IMR-90 (cell line): ENCODE measurements around the gene C2CD4C. TPM values are rescaled to one million over a fixed set of nuclear protein-coding genes. Genes with fewer than 3 reads are reported as not detected.

Source experiments
- ATAC-seq: fragments of 200-7000 bp; cut with Tn5 transposase; 2 replicates; pipeline ENCODE4 v1.9.1; 2020; ENCODE audit warnings: low read depth, mild to moderate bottlenecking, moderate library complexity
- BruUV-seq: library from RNA; stranded (reverse); fragments of 400-500 nt; replicated peaks from 2 replicates; lab custom pipeline; 2021; lab: Mats Ljungman, UMichigan
- CTCF ChIA-PET: fragments of 300-600 bp; formaldehyde crosslinking; extraction: SDS; loops from one replicate; lab custom pipeline; 2021; ENCODE audit warnings: antibody characterized with exemption; lab: Yijun Ruan, JAX
- POLR2A ChIA-PET: fragments of 300-600 bp; sonication (Branson Sonifier 250); formaldehyde crosslinking; loops from one replicate; lab custom pipeline; 2022; ENCODE audit warnings: antibody characterized with exemption; ENCODE audit not compliant: unreplicated experiment; lab: Charles Lee
- DNase-seq: peaks from one replicate; pipeline ENCODE4 v3.0.0; 2013
- H2AFZ ChIP-seq: replicated peaks from 2 replicates; pipeline ENCODE3; 2013; ENCODE audit warnings: low read length, mild to moderate bottlenecking; ENCODE audit not compliant: poor library complexity
- H2AK5ac ChIP-seq: 2 replicates; pipeline ENCODE4 v1.6.1; 2013; ENCODE audit warnings: low read depth, low read length, inconsistent platforms
- H2AK9ac ChIP-seq: replicated peaks from 2 replicates; pipeline ENCODE3; 2013; ENCODE audit warnings: mild to moderate bottlenecking, low read depth, low read length, moderate library complexity; ENCODE audit not compliant: poor library complexity
- H2BK120ac ChIP-seq: 2 replicates; pipeline ENCODE4 v1.6.1; 2013; ENCODE audit warnings: low read depth, low read length, inconsistent platforms
- H2BK15ac ChIP-seq: 3 replicates; pipeline ENCODE4 v1.6.1; 2013; ENCODE audit warnings: low read depth, low read length, inconsistent platforms
- H2BK20ac ChIP-seq: 2 replicates; pipeline ENCODE4 v1.6.1; 2013; ENCODE audit warnings: low read depth, mild to moderate bottlenecking, inconsistent platforms, low read length, moderate library complexity
- H2BK5ac ChIP-seq: 2 replicates; pipeline ENCODE4 v1.6.1; 2013; ENCODE audit warnings: mild to moderate bottlenecking, low read depth, low read length, inconsistent platforms; ENCODE audit not compliant: poor library complexity, severe bottlenecking
- H3K14ac ChIP-seq: replicated peaks from 2 replicates; pipeline ENCODE4 v1.6.1; 2013; ENCODE audit warnings: low read depth, low read length, inconsistent platforms
- H3K18ac ChIP-seq: 2 replicates; pipeline ENCODE4 v1.6.1; 2013; ENCODE audit warnings: low read depth, low read length, control low read depth
- H3K23ac ChIP-seq: 2 replicates; pipeline ENCODE4 v1.6.1; 2013; ENCODE audit warnings: low read depth, low read length, inconsistent platforms
- H3K27ac ChIP-seq: 2 replicates; pipeline ENCODE4 v1.5.1; 2013; ENCODE audit warnings: mild to moderate bottlenecking, control low read depth, low read length; ENCODE audit not compliant: insufficient read depth
- H3K27me3 ChIP-seq: 2 replicates; pipeline ENCODE4 v1.6.1; 2013; ENCODE audit warnings: low read length; ENCODE audit not compliant: control insufficient read depth, insufficient read depth
- H3K36me3 ChIP-seq: 2 replicates; pipeline ENCODE4 v1.6.1; 2013; ENCODE audit warnings: low read length, mixed read lengths; ENCODE audit not compliant: control insufficient read depth, insufficient read depth
- H3K4ac ChIP-seq: 2 replicates; pipeline ENCODE4 v1.6.1; 2013; ENCODE audit warnings: low read depth, low read length, inconsistent platforms
- H3K4me1 ChIP-seq: 2 replicates; pipeline ENCODE4 v1.6.1; 2013; ENCODE audit warnings: low read length, mixed read lengths; ENCODE audit not compliant: control insufficient read depth, insufficient read depth
- H3K4me2 ChIP-seq: 2 replicates; pipeline ENCODE4 v1.6.1; 2013; ENCODE audit warnings: low read depth, mild to moderate bottlenecking, control low read depth, low read length, moderate library complexity
- H3K4me3 ChIP-seq: 2 replicates; pipeline ENCODE4 v1.5.1; 2013; ENCODE audit warnings: low read depth, mild to moderate bottlenecking, control low read depth, low read length, moderate library complexity; ENCODE audit not compliant: insufficient read depth
- H3K56ac ChIP-seq: 2 replicates; pipeline ENCODE4 v1.6.1; 2013; ENCODE audit warnings: low read length, inconsistent platforms; ENCODE audit not compliant: insufficient read depth; ENCODE audit errors: extremely low read depth
- H3K79me1 ChIP-seq, 2 experiments: 2 replicates each; pipeline ENCODE4 v1.6.1; 2013; ENCODE audit warnings: low read length in 2 of 2, inconsistent platforms in 1 of 2, low read depth in 1 of 2
- H3K9ac ChIP-seq: 2 replicates; pipeline ENCODE4 v1.6.1; 2013; ENCODE audit warnings: low read depth, low read length, control low read depth
- H3K9me1 ChIP-seq: 2 replicates; pipeline ENCODE4 v1.6.1; 2013; ENCODE audit warnings: low read length, inconsistent platforms; ENCODE audit not compliant: insufficient read depth
- H3K9me3 ChIP-seq: 2 replicates; pipeline ENCODE4 v1.6.1; 2013; ENCODE audit warnings: low read length; ENCODE audit not compliant: control insufficient read depth, insufficient read depth
- H4K20me1 ChIP-seq: 2 replicates; pipeline ENCODE4 v1.6.1; 2013; ENCODE audit warnings: low read length, inconsistent platforms; ENCODE audit not compliant: insufficient read depth
- H4K5ac ChIP-seq: 2 replicates; pipeline ENCODE4 v1.6.1; 2013; ENCODE audit warnings: mild to moderate bottlenecking, low read depth, low read length, control low read depth
- H4K8ac ChIP-seq, 2 experiments: 2 replicates each; pipeline ENCODE4 v1.6.1; 2013; ENCODE audit warnings: low read depth in 2 of 2, low read length in 2 of 2, control low read depth in 1 of 2, inconsistent platforms in 1 of 2
- H4K91ac ChIP-seq: 2 replicates; pipeline ENCODE4 v1.6.1; 2013; ENCODE audit warnings: low read depth, low read length, inconsistent platforms; ENCODE audit not compliant: insufficient read depth
- MAZ ChIP-seq: IDR thresholded peaks from 2 replicates; pipeline ENCODE4 v1.6.1; 2012; ENCODE audit warnings: low read depth, mild to moderate bottlenecking, low read length, improper control_type of control experiment, moderate library complexity, borderline replicate concordance
- MXI1 ChIP-seq: IDR thresholded peaks from 2 replicates; pipeline ENCODE4 v1.6.1; 2012; ENCODE audit warnings: low read depth, mild to moderate bottlenecking, low read length, moderate library complexity, borderline replicate concordance
- WGBS, 2 experiments: methylation state at CpG; one replicate each; pipeline versions ENCODE4 v1.1.5 to v1.1.7; 2013; ENCODE audit warnings: missing lambda C conversion rate in 2 of 2; ENCODE audit not compliant: insufficient read length in 1 of 2; ENCODE audit errors: extremely low coverage in 2 of 2; 5-methylcytosine and 5-hydroxymethylcytosine counted together
- dilution Hi-C: fragments of 300-500 bp; cut with HindIII; formaldehyde crosslinking; loops from one replicate; pipeline ENCODE4 v1.14.3; 2018; ENCODE audit warnings: low sequenced_read_pairs; ENCODE audit not compliant: unreplicated experiment
- in situ Hi-C: fragments of 300-500 bp; cut with MboI; formaldehyde crosslinking; loops from 3 replicates; pipeline ENCODE4 v1.14.3; 2019; ENCODE audit warnings: low sequenced_read_pairs, inconsistent platforms, mixed read lengths
- intact Hi-C: fragments of 100-400 bp; cut with micrococcal nuclease; formaldehyde crosslinking; loops from 2 replicates; pipeline ENCODE4 v1.10.0; 2022
- polyA plus RNA-seq, 3 experiments: library from polyadenylated mRNA; depleted of rRNA; stranded (reverse); fragments of >200 nt; gene quantifications; 2 replicates each; pipeline ENCODE4 v1.2.3, GENCODE V29; 2012; ENCODE audit warnings: low replicate concordance in 1 of 3
- total RNA-seq: library from RNA; depleted of rRNA; stranded (reverse); fragments of >200 nt; gene quantifications from 2 replicates; pipeline ENCODE4 v1.2.3, GENCODE V29; 2012

Gene C2CD4C
- total and polyA plus RNA-seq, 2 of the 4 experiments (the other 2 are of a cell fraction): under 0.01 to 0.07 TPM

DNA sequence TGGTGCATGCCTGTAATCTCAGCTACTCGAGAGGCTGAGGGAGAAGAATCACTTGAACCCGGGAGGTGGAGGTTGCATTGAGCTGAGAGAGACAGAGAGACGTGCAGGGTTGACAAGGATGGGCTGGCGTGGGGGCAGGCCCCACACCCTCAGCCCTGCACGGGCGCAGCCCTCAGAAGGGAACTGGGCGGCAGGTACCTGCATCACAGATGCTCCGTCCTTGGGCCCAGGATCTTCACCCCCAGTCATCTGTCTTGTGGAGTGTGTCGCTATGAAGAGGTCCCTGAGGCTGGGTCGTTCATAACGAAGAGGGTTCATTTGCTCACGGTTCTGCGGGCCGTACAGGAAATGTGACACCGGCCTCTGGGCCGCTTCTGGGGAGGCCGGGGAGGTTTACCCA, 20.3 kb downstream of the C2CD4C start:
- H2AK5ac ChIP-seq: no peak overlapping the region
- H4K8ac ChIP-seq: no peak overlapping the region
- no peak overlapping the region for H2BK15ac ChIP-seq
- in situ Hi-C loops (no loop called here), intact Hi-C loops (no loop called here), dilution Hi-C loops (no loop called here)
- H3K9ac ChIP-seq: no peak overlapping the region
- no peak overlapping the region for H3K4ac ChIP-seq
- no peak overlapping the region for H3K56ac ChIP-seq
- H2BK20ac ChIP-seq: no peak overlapping the region
- peaks cover 16% of the 10 kb centered on the region for H3K27me3 ChIP-seq
- no peak overlapping the region for H3K18ac ChIP-seq
- ChIA-PET CTCF (no interaction called here), POLR2A (no interaction called here)
- no peak overlapping the region for H3K4me3 ChIP-seq
- H3K27ac ChIP-seq: no peak overlapping the region
- no peak overlapping the region for H2BK5ac ChIP-seq
- no peaks in the 10 kb centered on the region for H3K79me1 ChIP-seq
- DNase-seq: no peak
- H4K5ac ChIP-seq: no peak overlapping the region
- ATAC-seq: no peak
- no peaks in the 10 kb centered on the region for H3K36me3 ChIP-seq
- no peaks in the 10 kb centered on the region for H3K4me1 ChIP-seq
- peaks cover 7% of the 10 kb centered on the region; the same call in 1 of the 2 replicates for H3K9me3 ChIP-seq
- H3K9me1 ChIP-seq: no peaks in the 10 kb centered on the region
- H3K23ac ChIP-seq: no peak overlapping the region
- BruUV-seq: no TSS peak
- no peak overlapping the region for H3K14ac ChIP-seq
- H4K20me1 ChIP-seq: no peaks in the 10 kb centered on the region
- TF ChIP-seq MAZ: no peak
- no peak for TF ChIP-seq MXI1
- H3K4me2 ChIP-seq: no peak overlapping the region
- WGBS, 2 experiments: 61% methylated on average over 8 of the region's 17 CpGs; no CpG with 5 or more reads in 1 of the 2 experiments
- H2AK9ac ChIP-seq: no peak overlapping the region
- no peak overlapping the region for H4K91ac ChIP-seq
- H2BK120ac ChIP-seq: no peak overlapping the region
- no peak overlapping the region for H2AFZ ChIP-seq
